Myocyte (in vitro differentiated cells): ENCODE measurements around the gene KCNJ18. TPM values are rescaled to one million over a fixed set of nuclear protein-coding genes. Genes with fewer than 3 reads are reported as not detected.
"Not testable (repeated sequence)": the region's sequence is repeated elsewhere in the genome, so short reads cannot be mapped to it uniquely, and the experiment has no call there.

ENCODE experiments used
- DNase-seq: peaks from one replicate; pipeline ENCODE4 v3.0.0-alpha.2; 2012; ENCODE audit warnings: low read depth
- polyA plus RNA-seq: library from polyadenylated mRNA; unstranded; fragments of >200 nt; gene quantifications from one replicate; pipeline ENCODE4 v1.2.1, GENCODE V29; 2012; ENCODE audit warnings: missing spikeins
- total RNA-seq: library from RNA; depleted of rRNA; stranded (reverse); fragments of >200 nt; gene quantifications from 2 replicates; pipeline ENCODE4 v1.2.3, GENCODE V29; 2014

KCNJ18 gene
- total RNA-seq, result not detected in 2 replicates
- not detected for polyA plus RNA-seq

- not testable (repeated sequence) for DNase-seq
These were observed at the start of gene KCNJ18 for GRCh38 chr17:21691883-21692703. KCNJ18 (plus strand) TSS chr17:21692523; CDS start chr17:21702787, 10,264 bp downstream.

GRCh38 chr17:21648125-21648524 lies 44.2 kb upstream of the KCNJ18 start:
- DNase-seq, result not testable (repeated sequence)

- DNase-seq, result not testable (repeated sequence)
These were observed 42.3 kb upstream of the KCNJ18 start for GRCh38 chr17:21650043-21650442.

GRCh38 chr17:21652049-21652448 lies 40.3 kb upstream of the KCNJ18 start:
- not testable (repeated sequence) for DNase-seq

GRCh38 chr17:21653211-21653610 lies 39.1 kb upstream of the KCNJ18 start:
- DNase-seq, result not testable (repeated sequence)

GRCh38 chr17:21656518-21657309 lies 35.6 kb upstream of the KCNJ18 start:
- DNase-seq, result not testable (repeated sequence)

- not testable (repeated sequence) for DNase-seq
These were observed 32.7 kb upstream of the KCNJ18 start for GRCh38 chr17:21659635-21660034.

GRCh38 chr17:21661455-21661854 lies 30.9 kb upstream of the KCNJ18 start:
- DNase-seq, result not testable (repeated sequence)

- not testable (repeated sequence) for DNase-seq
These were observed 29.2 kb upstream of the KCNJ18 start for GRCh38 chr17:21663166-21663565.

GRCh38 chr17:21663614-21664474 lies 28.5 kb upstream of the KCNJ18 start:
- not testable (repeated sequence) for DNase-seq

GRCh38 chr17:21665171-21665570 lies 27.2 kb upstream of the KCNJ18 start:
- DNase-seq, result not testable (repeated sequence)

- not testable (repeated sequence) for DNase-seq
These were observed 26.3 kb upstream of the KCNJ18 start for GRCh38 chr17:21665935-21666493.

- not testable (repeated sequence) for DNase-seq
These were observed 25.5 kb upstream of the KCNJ18 start for GRCh38 chr17:21666711-21667412.

- DNase-seq, result not testable (repeated sequence)
These were observed 24.8 kb upstream of the KCNJ18 start for GRCh38 chr17:21667413-21668117.

GRCh38 chr17:21668118-21668488 lies 24.2 kb upstream of the KCNJ18 start:
- DNase-seq, result not testable (repeated sequence)

- DNase-seq, result not testable (repeated sequence)
These were observed 23.4 kb upstream of the KCNJ18 start for GRCh38 chr17:21668746-21669508.

- not testable (repeated sequence) for DNase-seq
These were observed 22.5 kb upstream of the KCNJ18 start for GRCh38 chr17:21669616-21670360.
